Neural progenitor cell (in vitro differentiated cells): Measurements from ENCODE around the gene MAP7D2.

Source experiments
- EZH2 ChIP-seq: fragments of 200-600 bp; sonication (generic); IDR thresholded peaks from 2 replicates; pipeline ENCODE4 v1.6.1; 2017; ENCODE audit warnings: antibody characterized with exemption, mild to moderate bottlenecking, moderate library complexity
- EZH2phosphoT487 ChIP-seq: fragments of 200-600 bp; sonication (generic); IDR thresholded peaks from 2 replicates; pipeline ENCODE4 v1.6.1; 2017; ENCODE audit warnings: antibody characterized with exemption
- TF ChIP-seq, protein P1 (sequence below): fragments of 200-600 bp; sonication (generic); IDR thresholded peaks from 2 replicates; pipeline ENCODE4 v1.5.1; 2017; ENCODE audit warnings: antibody characterized with exemption, mild to moderate bottlenecking

DNA sequence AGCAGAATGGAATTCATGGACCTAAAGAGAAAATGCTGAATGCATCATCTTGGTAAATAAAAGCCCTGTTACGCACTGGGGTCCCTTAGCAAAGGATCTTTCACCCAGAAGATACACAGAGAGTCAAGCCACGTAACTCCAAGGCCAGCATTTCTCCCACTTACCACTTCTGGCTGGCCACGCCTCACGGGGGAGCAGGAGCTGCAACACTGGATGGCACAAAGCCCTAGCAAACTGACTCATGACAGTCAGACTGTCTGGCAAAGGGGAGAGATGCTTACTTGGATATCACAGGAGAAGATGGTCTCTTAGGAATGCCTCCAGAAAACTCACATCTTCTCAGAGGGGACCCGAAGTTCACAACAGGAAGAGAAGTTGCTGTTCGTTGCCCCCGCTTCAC lies 74.5 kb downstream of the MAP7D2 start:
- TF ChIP-seq, protein P1, sequence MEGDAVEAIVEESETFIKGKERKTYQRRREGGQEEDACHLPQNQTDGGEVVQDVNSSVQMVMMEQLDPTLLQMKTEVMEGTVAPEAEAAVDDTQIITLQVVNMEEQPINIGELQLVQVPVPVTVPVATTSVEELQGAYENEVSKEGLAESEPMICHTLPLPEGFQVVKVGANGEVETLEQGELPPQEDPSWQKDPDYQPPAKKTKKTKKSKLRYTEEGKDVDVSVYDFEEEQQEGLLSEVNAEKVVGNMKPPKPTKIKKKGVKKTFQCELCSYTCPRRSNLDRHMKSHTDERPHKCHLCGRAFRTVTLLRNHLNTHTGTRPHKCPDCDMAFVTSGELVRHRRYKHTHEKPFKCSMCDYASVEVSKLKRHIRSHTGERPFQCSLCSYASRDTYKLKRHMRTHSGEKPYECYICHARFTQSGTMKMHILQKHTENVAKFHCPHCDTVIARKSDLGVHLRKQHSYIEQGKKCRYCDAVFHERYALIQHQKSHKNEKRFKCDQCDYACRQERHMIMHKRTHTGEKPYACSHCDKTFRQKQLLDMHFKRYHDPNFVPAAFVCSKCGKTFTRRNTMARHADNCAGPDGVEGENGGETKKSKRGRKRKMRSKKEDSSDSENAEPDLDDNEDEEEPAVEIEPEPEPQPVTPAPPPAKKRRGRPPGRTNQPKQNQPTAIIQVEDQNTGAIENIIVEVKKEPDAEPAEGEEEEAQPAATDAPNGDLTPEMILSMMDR = no peak
- TF ChIP-seq EZH2 (no peak), EZH2phosphoT487 (no peak)
